Measurements from ENCODE around the gene ACR.

The ACR gene

DNA sequence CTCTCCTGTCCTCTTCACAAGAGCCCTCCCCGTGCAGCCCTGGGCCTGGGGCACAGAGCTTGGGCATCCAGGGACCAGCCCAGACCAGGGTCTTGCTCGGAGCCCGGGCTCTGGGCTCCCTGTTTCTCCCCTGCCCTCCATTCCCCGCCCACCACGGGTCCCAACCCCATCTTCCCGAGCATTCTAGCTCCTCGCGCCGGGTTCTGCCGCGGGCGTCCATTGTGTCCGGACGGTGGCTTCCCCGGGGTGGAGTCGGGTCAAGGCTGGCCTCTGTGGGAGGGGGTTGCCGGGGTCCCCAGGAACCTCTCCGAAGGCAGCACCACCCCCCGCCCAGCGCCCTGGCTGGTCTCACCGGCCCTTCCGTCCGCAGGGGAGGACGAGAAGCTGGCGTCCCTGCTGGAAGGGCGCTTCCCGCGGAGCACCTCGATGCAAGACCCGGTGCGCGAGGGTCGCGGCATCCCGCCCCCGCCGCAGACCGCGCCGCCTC, 18.1 kb upstream of the ACR start:
- H2BK12ac ChIP-seq (ENCODE audit: low read length in 2 of 2) = no peak overlapping the region
- peaks cover 0 to 9% of the 10 kb centered on the region in 2 experiments for H3K36me3 ChIP-seq (ENCODE audit: control insufficient read depth in 1 of 2, insufficient read depth in 2 of 2, low read depth in 1 of 2, low read length in 2 of 2)
- H3K27me3 ChIP-seq (ENCODE audit: control insufficient read depth in 1 of 2, insufficient read depth in 1 of 2, low read length in 2 of 2) = peaks cover 32 to 49% of the 10 kb centered on the region in 2 experiments
- no peak overlapping the region for H3K4me2 ChIP-seq (ENCODE audit: low read length, poor library complexity, severe bottlenecking)
- H3K23ac ChIP-seq (ENCODE audit: low read length in 2 of 2) = no peak overlapping the region
- H3K18ac ChIP-seq (ENCODE audit: low read depth in 1 of 2, low read length in 2 of 2) = no peak overlapping the region
- no peak overlapping the region for H2BK120ac ChIP-seq (ENCODE audit: low read depth, low read length)
- no peak overlapping the region for H2AK5ac ChIP-seq (ENCODE audit: low read length, severe bottlenecking)
- no peak overlapping the region for H4K8ac ChIP-seq (ENCODE audit: low read length)
- H3K27ac ChIP-seq (ENCODE audit: low read length, poor library complexity, severe bottlenecking) = no peak overlapping the region
- peaks cover 8% of the 10 kb centered on the region for H3K4me1 ChIP-seq (ENCODE audit: control insufficient read depth, insufficient read depth, low read depth, low read length)
- DNase-seq = no peak
- no peak overlapping the region for H4K91ac ChIP-seq (ENCODE audit: low read length)
- no peak overlapping the region for H3K4me3 ChIP-seq (ENCODE audit: insufficient read depth in 1 of 2, low read depth in 1 of 2, low read length in 2 of 2)
- H3K14ac ChIP-seq (ENCODE audit: low read length in 2 of 2) = no peak overlapping the region
- H2AFZ ChIP-seq (ENCODE audit: low read depth, low read length) = no peak overlapping the region
- no peak overlapping the region for H3K9ac ChIP-seq (ENCODE audit: low read length)
- no peak overlapping the region for H2BK5ac ChIP-seq (ENCODE audit: low read depth, low read length, poor library complexity, severe bottlenecking)
- 23% methylated on average over 35 of the region's 40 CpGs for WGBS
- no peaks in the 10 kb centered on the region for H3K79me1 ChIP-seq (replicated peaks; ENCODE audit: low read length, poor library complexity, severe bottlenecking)
- no peaks in the 10 kb centered on the region for H3K9me3 ChIP-seq (ENCODE audit: control insufficient read depth, low read length)
- no peak overlapping the region for H3K4ac ChIP-seq (ENCODE audit: low read depth in 1 of 2, low read length in 2 of 2)
- H2BK15ac ChIP-seq (ENCODE audit: low read depth, poor library complexity, severe bottlenecking) = no peak overlapping the region

DNA sequence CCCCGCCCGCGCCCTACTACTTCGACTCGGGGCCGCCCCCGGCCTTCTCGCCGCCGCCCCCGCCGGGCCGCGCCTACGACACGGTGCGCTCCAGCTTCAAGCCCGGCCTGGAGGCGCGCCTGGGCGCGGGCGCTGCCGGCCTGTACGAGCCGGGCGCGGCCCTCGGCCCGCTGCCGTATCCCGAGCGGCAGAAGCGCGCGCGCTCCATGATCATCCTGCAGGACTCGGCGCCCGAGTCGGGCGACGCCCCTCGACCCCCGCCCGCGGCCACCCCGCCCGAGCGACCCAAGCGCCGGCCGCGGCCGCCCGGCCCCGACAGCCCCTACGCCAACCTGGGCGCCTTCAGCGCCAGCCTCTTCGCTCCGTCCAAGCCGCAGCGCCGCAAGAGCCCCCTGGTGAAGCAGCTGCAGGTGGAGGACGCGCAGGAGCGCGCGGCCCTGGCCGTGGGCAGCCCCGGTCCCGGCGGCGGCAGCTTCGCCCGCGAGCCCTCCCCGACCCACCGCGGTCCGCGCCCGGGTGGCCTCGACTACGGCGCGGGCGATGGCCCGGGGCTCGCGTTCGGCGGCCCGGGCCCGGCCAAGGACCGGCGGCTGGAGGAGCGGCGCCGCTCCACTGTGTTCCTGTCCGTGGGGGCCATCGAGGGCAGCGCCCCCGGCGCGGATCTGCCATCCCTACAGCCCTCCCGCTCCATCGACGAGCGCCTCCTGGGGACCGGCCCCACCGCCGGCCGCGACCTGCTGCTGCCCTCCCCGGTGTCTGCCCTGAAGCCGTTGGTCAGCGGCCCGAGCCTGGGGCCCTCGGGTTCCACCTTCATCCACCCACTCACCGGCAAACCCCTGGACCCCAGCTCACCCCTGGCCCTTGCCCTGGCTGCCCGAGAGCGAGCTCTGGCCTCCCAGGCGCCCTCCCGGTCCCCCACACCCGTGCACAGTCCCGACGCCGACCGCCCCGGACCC, 17.4 kb upstream of the ACR start:
- H3K4me3 ChIP-seq (ENCODE audit: insufficient read depth in 1 of 2, low read depth in 1 of 2, low read length in 2 of 2) = no peak overlapping the region

GRCh38 chr22:50721257-50721844, 16.7 kb upstream of the ACR start:
- H3K18ac ChIP-seq (ENCODE audit: low read depth in 1 of 2, low read length in 2 of 2) = no peak overlapping the region
- H3K9me3 ChIP-seq (ENCODE audit: control insufficient read depth, low read length) = no peaks in the 10 kb centered on the region
- no peak overlapping the region for H4K91ac ChIP-seq (ENCODE audit: low read length)
- H3K27me3 ChIP-seq (ENCODE audit: control insufficient read depth in 1 of 2, insufficient read depth in 1 of 2, low read length in 2 of 2) = peaks cover 32 to 48% of the 10 kb centered on the region in 2 experiments
- H2AK5ac ChIP-seq (ENCODE audit: low read length, severe bottlenecking) = no peak overlapping the region
- H2BK120ac ChIP-seq (ENCODE audit: low read depth, low read length) = no peak overlapping the region
- no peak for DNase-seq
- WGBS = 88% methylated on average over 32 of the region's 32 CpGs
- H3K27ac ChIP-seq (ENCODE audit: low read length, poor library complexity, severe bottlenecking) = no peak overlapping the region
- no peak overlapping the region for H3K4me3 ChIP-seq (ENCODE audit: insufficient read depth in 1 of 2, low read depth in 1 of 2, low read length in 2 of 2)
- H4K8ac ChIP-seq (ENCODE audit: low read length) = no peak overlapping the region
- H3K4me1 ChIP-seq (ENCODE audit: control insufficient read depth, insufficient read depth, low read depth, low read length) = peaks cover 8% of the 10 kb centered on the region
- H3K4ac ChIP-seq (ENCODE audit: low read depth in 1 of 2, low read length in 2 of 2) = no peak overlapping the region
- H2AFZ ChIP-seq (ENCODE audit: low read depth, low read length) = no peak overlapping the region
- H3K14ac ChIP-seq (ENCODE audit: low read length in 2 of 2) = no peak overlapping the region
- no peak overlapping the region for H2BK5ac ChIP-seq (ENCODE audit: low read depth, low read length, poor library complexity, severe bottlenecking)
- peaks cover 0 to 16% of the 10 kb centered on the region in 2 experiments for H3K36me3 ChIP-seq (ENCODE audit: control insufficient read depth in 1 of 2, insufficient read depth in 2 of 2, low read depth in 1 of 2, low read length in 2 of 2)
- H2BK15ac ChIP-seq (ENCODE audit: low read depth, poor library complexity, severe bottlenecking) = no peak overlapping the region
- H3K79me1 ChIP-seq (replicated peaks; ENCODE audit: low read length, poor library complexity, severe bottlenecking) = no peaks in the 10 kb centered on the region
- H3K9ac ChIP-seq (ENCODE audit: low read length) = no peak overlapping the region
- no peak overlapping the region for H3K4me2 ChIP-seq (ENCODE audit: low read length, poor library complexity, severe bottlenecking)
- H2BK12ac ChIP-seq (ENCODE audit: low read length in 2 of 2) = no peak overlapping the region
- H3K23ac ChIP-seq (ENCODE audit: low read length in 2 of 2) = no peak overlapping the region

More for the DNA sequence above, 17.4 kb upstream of the ACR start:
- Histone ChIP-seq H2AK5ac (ENCODE audit: low read length, severe bottlenecking) (no peak overlapping the region), H2BK12ac (ENCODE audit: low read length in 2 of 2) (no peak overlapping the region), H3K14ac (ENCODE audit: low read length in 2 of 2) (no peak overlapping the region), H3K23ac (ENCODE audit: low read length in 2 of 2) (no peak overlapping the region), H2AFZ (ENCODE audit: low read depth, low read length) (no peak overlapping the region), H2BK15ac (ENCODE audit: low read depth, poor library complexity, severe bottlenecking) (no peak overlapping the region), H3K9ac (ENCODE audit: low read length) (no peak overlapping the region), H3K27ac (ENCODE audit: low read length, poor library complexity, severe bottlenecking) (no peak overlapping the region), H3K79me1 (replicated peaks; ENCODE audit: low read length, poor library complexity, severe bottlenecking) (no peaks in the 10 kb centered on the region), H3K27me3 (ENCODE audit: control insufficient read depth in 1 of 2, insufficient read depth in 1 of 2, low read length in 2 of 2) (peaks cover 32 to 49% of the 10 kb centered on the region in 2 experiments), H2BK5ac (ENCODE audit: low read depth, low read length, poor library complexity, severe bottlenecking) (no peak overlapping the region), H3K9me3 (ENCODE audit: control insufficient read depth, low read length) (no peaks in the 10 kb centered on the region), H3K36me3 (ENCODE audit: control insufficient read depth in 1 of 2, insufficient read depth in 2 of 2, low read depth in 1 of 2, low read length in 2 of 2) (peaks cover 0 to 16% of the 10 kb centered on the region in 2 experiments), H2BK120ac (ENCODE audit: low read depth, low read length) (no peak overlapping the region), H3K4ac (ENCODE audit: low read depth in 1 of 2, low read length in 2 of 2) (no peak overlapping the region), H3K4me1 (ENCODE audit: control insufficient read depth, insufficient read depth, low read depth, low read length) (peaks cover 8% of the 10 kb centered on the region), H3K4me2 (ENCODE audit: low read length, poor library complexity, severe bottlenecking) (peak overlapping the region; percentile 29), H3K18ac (ENCODE audit: low read depth in 1 of 2, low read length in 2 of 2) (no peak overlapping the region), H4K8ac (ENCODE audit: low read length) (no peak overlapping the region), H4K91ac (ENCODE audit: low read length) (no peak overlapping the region)
- WGBS = 23% methylated on average over 104 of the region's 132 CpGs
- no peak for DNase-seq

DNA sequence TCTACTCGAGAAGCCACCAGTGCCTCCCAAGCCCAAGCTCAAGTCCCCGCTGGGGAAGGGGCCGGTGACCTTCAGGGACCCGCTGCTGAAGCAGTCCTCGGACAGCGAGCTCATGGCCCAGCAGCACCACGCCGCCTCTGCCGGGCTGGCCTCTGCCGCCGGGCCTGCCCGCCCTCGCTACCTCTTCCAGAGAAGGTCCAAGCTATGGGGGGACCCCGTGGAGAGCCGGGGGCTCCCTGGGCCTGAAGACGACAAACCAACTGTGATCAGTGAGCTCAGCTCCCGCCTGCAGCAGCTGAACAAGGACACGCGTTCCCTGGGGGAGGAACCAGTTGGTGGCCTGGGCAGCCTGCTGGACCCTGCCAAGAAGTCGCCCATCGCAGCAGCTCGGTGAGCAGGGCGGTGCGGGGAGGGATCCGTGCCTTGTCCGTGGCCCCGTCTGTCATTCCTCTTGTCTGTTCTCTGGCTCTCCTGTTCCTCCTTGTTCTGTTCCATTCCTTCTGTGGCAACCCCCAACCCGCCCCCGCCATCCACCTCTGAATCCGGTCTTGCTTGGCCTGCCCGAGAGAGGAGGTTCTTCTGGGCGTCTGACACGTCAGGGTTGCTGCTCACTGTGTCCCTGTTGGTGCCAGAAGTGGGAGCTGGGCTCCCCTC, 15.8 kb upstream of the ACR start:
- Histone ChIP-seq H3K14ac (ENCODE audit: low read length in 2 of 2) (no peak overlapping the region), H2BK15ac (ENCODE audit: low read depth, poor library complexity, severe bottlenecking) (no peak overlapping the region), H3K27me3 (ENCODE audit: control insufficient read depth in 1 of 2, insufficient read depth in 1 of 2, low read length in 2 of 2) (peaks cover 32 to 40% of the 10 kb centered on the region in 2 experiments), H2BK12ac (ENCODE audit: low read length in 2 of 2) (no peak overlapping the region), H3K79me1 (replicated peaks; ENCODE audit: low read length, poor library complexity, severe bottlenecking) (no peaks in the 10 kb centered on the region), H2AFZ (ENCODE audit: low read depth, low read length) (no peak overlapping the region), H4K91ac (ENCODE audit: low read length) (no peak overlapping the region), H3K4me1 (ENCODE audit: control insufficient read depth, insufficient read depth, low read depth, low read length) (peaks cover 4% of the 10 kb centered on the region), H3K4ac (ENCODE audit: low read depth in 1 of 2, low read length in 2 of 2) (no peak overlapping the region), H3K36me3 (ENCODE audit: control insufficient read depth in 1 of 2, insufficient read depth in 2 of 2, low read depth in 1 of 2, low read length in 2 of 2) (peaks cover 0 to 16% of the 10 kb centered on the region in 2 experiments), H2BK5ac (ENCODE audit: low read depth, low read length, poor library complexity, severe bottlenecking) (no peak overlapping the region), H3K9me3 (ENCODE audit: control insufficient read depth, low read length) (no peaks in the 10 kb centered on the region), H3K18ac (ENCODE audit: low read depth in 1 of 2, low read length in 2 of 2) (no peak overlapping the region), H3K23ac (ENCODE audit: low read length in 2 of 2) (no peak overlapping the region), H2AK5ac (ENCODE audit: low read length, severe bottlenecking) (no peak overlapping the region), H2BK120ac (ENCODE audit: low read depth, low read length) (no peak overlapping the region), H3K9ac (ENCODE audit: low read length) (no peak overlapping the region), H4K8ac (ENCODE audit: low read length) (no peak overlapping the region), H3K27ac (ENCODE audit: low read length, poor library complexity, severe bottlenecking) (no peak overlapping the region), H3K4me3 (ENCODE audit: insufficient read depth in 1 of 2, low read depth in 1 of 2, low read length in 2 of 2) (no peak overlapping the region), H3K4me2 (ENCODE audit: low read length, poor library complexity, severe bottlenecking) (no peak overlapping the region)
- WGBS = 95% methylated on average over 33 of the region's 33 CpGs
- no peak for DNase-seq

All from mesenchymal stem cell (in vitro differentiated cells and primary cell).